GM19351 (cell line): ENCODE measurements around the gene VIP.

Source experiments
- ATAC-seq: cut with Tn5 transposase; IDR thresholded peaks from one replicate; pipeline ENCODE4 v1.9.1; 2021; ENCODE audit warnings: mild to moderate bottlenecking, moderate library complexity; ENCODE audit not compliant: unreplicated experiment

Gene VIP

DNA sequence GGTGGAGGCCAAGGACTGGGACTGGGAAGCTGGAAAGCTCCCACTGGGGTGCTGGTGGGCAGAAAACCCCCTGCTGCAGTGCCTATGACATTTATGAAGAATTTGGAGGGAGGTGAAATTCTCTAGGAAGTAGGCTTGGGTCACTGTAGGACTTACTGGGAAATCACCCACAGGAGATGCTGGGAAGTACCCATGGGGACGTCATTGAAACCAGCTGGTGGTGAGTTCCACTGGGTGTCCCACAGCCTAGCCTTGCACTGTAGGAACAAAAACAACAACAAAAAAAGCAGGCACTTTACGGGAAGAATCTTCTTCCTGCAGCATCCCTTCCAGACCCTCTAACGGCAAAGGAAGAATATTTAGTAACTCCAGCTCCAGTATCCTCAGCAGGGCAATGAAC is 26.2 kb downstream of the VIP start:
- ATAC-seq, result no peak

GRCh38 chr6:152783217-152783878 is 32.8 kb downstream of the VIP start:
- no peak for ATAC-seq

DNA sequence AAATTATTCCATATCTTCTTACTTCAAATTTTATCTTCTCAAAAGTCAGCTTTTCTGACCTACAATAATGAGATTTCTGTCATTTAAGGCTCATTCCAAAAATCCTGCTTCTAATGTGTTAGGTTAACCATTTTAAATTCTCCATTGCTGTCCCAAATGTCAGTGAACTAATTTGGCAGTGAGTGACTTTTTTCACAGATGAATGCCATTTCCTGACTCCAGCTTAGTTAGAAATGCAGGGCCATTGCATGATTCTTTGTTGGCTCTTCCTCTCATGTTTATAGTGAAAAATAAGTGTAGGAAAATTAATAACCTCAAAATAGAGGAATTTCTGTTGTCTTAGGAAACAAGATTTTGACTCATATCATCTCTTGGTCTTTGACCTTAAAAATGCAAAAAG is 44.1 kb downstream of the VIP start:
- no peak for ATAC-seq

GRCh38 chr6:152804150-152804549 is 53.6 kb downstream of the VIP start:
- ATAC-seq, result no peak
